ENCODE results near the gene MINDY2.
"Not testable (repeated sequence)": the region's sequence is repeated elsewhere in the genome, so short reads cannot be mapped to it uniquely, and the experiment has no call there.

GRCh38 chr15:58833681-58834426 is 62.8 kb downstream of the MINDY2 start:
- TF ChIP-seq, protein P1, sequence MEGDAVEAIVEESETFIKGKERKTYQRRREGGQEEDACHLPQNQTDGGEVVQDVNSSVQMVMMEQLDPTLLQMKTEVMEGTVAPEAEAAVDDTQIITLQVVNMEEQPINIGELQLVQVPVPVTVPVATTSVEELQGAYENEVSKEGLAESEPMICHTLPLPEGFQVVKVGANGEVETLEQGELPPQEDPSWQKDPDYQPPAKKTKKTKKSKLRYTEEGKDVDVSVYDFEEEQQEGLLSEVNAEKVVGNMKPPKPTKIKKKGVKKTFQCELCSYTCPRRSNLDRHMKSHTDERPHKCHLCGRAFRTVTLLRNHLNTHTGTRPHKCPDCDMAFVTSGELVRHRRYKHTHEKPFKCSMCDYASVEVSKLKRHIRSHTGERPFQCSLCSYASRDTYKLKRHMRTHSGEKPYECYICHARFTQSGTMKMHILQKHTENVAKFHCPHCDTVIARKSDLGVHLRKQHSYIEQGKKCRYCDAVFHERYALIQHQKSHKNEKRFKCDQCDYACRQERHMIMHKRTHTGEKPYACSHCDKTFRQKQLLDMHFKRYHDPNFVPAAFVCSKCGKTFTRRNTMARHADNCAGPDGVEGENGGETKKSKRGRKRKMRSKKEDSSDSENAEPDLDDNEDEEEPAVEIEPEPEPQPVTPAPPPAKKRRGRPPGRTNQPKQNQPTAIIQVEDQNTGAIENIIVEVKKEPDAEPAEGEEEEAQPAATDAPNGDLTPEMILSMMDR (IDR thresholded peaks at IDR 0.05 in 8 of 11, conservative IDR thresholded peaks at IDR 0.05 in 3 of 11): not testable (repeated sequence)
- TF ChIP-seq POLR2A (IDR thresholded peaks at IDR 0.05): not testable (repeated sequence)
